HuH-7 (cell line): ENCODE results near the gene SHISAL2A.

Source experiments
- DNase-seq: peaks from one replicate; pipeline ENCODE4 v3.0.0; 2011; ENCODE audit warnings: low spot score

The SHISAL2A gene

GRCh38 chr1:52632732-52633290, at the start of gene SHISAL2A:
Gene SHISAL2A, plus strand, starts transcription at chr1:52633168. Its CDS starts 326 bp downstream, at chr1:52633494.
- peak; percentile 49 for DNase-seq

GRCh38 chr1:52585474-52585873, 47.5 kb upstream of the SHISAL2A start:
- no peak for DNase-seq

GRCh38 chr1:52588027-52588426, 44.9 kb upstream of the SHISAL2A start:
- DNase-seq = no peak

- DNase-seq = no peak
These were observed 44.4 kb upstream of the SHISAL2A start for GRCh38 chr1:52588535-52588934.

- no peak for DNase-seq
These were observed 42.7 kb upstream of the SHISAL2A start for GRCh38 chr1:52590266-52590665.

- DNase-seq = no peak
These were observed 40.2 kb upstream of the SHISAL2A start for GRCh38 chr1:52592637-52593323.

GRCh38 chr1:52593495-52593894, 39.5 kb upstream of the SHISAL2A start:
- no peak for DNase-seq

- DNase-seq = no peak
These were observed 37.9 kb upstream of the SHISAL2A start for GRCh38 chr1:52595061-52595460.

- no peak for DNase-seq
These were observed 35.1 kb upstream of the SHISAL2A start for GRCh38 chr1:52597912-52598311.

GRCh38 chr1:52598729-52599128, 34.2 kb upstream of the SHISAL2A start:
- no peak for DNase-seq

GRCh38 chr1:52599236-52599635, 33.7 kb upstream of the SHISAL2A start:
- DNase-seq = no peak

- no peak for DNase-seq
These were observed 32.3 kb upstream of the SHISAL2A start for GRCh38 chr1:52600533-52601179.

- no peak for DNase-seq
These were observed 31.4 kb upstream of the SHISAL2A start for GRCh38 chr1:52601519-52601918.

GRCh38 chr1:52601991-52602855, 30.7 kb upstream of the SHISAL2A start, which contains the start of gene GPX7:
Gene GPX7, plus strand, starts transcription at chr1:52602371. Its CDS starts 39 bp downstream, at chr1:52602410.
- peak; percentile 53 for DNase-seq

- DNase-seq = no peak
These were observed 29.9 kb upstream of the SHISAL2A start for GRCh38 chr1:52602856-52603600.

- DNase-seq = no peak
These were observed 29.3 kb upstream of the SHISAL2A start for GRCh38 chr1:52603630-52604029.

GRCh38 chr1:52604063-52604770, 28.8 kb upstream of the SHISAL2A start:
- no peak for DNase-seq

GRCh38 chr1:52613636-52614373, 19.2 kb upstream of the SHISAL2A start:
- DNase-seq = no peak

- no peak for DNase-seq
These were observed 18.3 kb upstream of the SHISAL2A start for GRCh38 chr1:52614671-52615070.

GRCh38 chr1:52615489-52616042, 17.4 kb upstream of the SHISAL2A start:
- no peak for DNase-seq
